ENCODE measurements around the gene TIMM22. TPM values are rescaled to one million over a fixed set of nuclear protein-coding genes. Genes with fewer than 3 reads are reported as not detected.

TIMM22 gene
- total and polyA plus RNA-seq, 2 of the 13 experiments (the other 11 are each of a cell fraction or from before 2014, with no cell fraction given): 6.2 to 15.5 TPM

DNA sequence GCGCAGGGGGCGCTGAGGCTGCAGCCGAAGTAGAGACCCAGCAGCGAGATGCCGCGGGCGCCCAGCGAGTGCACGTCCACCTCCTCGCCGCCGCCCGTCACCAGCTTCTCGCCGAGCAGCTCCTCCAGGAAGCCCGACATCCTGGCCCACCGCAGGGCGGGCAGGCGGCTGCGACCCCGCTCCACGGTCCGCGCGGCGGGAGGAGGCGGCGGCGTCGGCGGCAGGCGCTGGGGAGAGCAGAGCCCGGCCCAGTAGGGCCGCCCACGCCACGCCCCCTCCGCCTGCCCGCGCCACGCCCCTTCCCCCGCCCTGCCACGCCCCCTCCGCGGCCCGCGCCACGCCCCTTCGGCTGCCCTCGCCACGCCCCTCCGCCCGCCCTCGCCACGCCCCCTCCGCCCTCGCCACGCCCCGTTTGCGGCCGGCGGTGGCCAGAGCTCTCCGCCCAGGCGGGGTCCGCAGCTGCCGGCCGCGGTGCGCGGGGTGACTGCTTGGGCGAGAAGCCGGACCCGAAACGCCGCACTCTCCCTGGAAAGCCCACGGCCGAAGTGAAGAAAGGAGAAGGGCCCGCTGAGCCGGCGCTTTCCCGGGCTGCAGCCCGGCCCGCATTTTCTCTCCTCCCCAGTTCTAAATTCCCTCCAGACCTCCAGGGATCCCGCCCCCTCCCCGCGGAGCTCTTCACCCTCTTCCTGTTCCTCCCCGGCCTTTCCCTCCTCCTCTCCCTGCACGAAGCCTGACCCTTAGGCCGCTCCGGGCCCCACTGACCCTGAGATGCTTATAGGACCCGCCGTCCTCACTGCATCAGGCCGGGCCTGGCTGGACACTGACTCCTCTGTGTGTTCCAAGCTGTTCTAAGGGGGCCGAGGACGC is 17.2 kb upstream of the TIMM22 start, which contains the start of gene NXN (continued):
- TF ChIP-seq, protein P1, sequence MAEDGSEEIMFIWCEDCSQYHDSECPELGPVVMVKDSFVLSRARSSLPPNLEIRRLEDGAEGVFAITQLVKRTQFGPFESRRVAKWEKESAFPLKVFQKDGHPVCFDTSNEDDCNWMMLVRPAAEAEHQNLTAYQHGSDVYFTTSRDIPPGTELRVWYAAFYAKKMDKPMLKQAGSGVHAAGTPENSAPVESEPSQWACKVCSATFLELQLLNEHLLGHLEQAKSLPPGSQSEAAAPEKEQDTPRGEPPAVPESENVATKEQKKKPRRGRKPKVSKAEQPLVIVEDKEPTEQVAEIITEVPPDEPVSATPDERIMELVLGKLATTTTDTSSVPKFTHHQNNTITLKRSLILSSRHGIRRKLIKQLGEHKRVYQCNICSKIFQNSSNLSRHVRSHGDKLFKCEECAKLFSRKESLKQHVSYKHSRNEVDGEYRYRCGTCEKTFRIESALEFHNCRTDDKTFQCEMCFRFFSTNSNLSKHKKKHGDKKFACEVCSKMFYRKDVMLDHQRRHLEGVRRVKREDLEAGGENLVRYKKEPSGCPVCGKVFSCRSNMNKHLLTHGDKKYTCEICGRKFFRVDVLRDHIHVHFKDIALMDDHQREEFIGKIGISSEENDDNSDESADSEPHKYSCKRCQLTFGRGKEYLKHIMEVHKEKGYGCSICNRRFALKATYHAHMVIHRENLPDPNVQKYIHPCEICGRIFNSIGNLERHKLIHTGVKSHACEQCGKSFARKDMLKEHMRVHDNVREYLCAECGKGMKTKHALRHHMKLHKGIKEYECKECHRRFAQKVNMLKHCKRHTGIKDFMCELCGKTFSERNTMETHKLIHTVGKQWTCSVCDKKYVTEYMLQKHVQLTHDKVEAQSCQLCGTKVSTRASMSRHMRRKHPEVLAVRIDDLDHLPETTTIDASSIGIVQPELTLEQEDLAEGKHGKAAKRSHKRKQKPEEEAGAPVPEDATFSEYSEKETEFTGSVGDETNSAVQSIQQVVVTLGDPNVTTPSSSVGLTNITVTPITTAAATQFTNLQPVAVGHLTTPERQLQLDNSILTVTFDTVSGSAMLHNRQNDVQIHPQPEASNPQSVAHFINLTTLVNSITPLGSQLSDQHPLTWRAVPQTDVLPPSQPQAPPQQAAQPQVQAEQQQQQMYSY (CRISPR knock-in tag; IDR thresholded peaks at IDR 0.05): no peak
- TF ChIP-seq RXRB (CRISPR knock-in tag; IDR thresholded peaks at IDR 0.05; ENCODE audit: borderline replicate concordance) (no peak), ZC3H4 (CRISPR knock-in tag; IDR thresholded peaks at IDR 0.05; ENCODE audit: borderline replicate concordance) (no peak), FOXJ3 (CRISPR knock-in tag; IDR thresholded peaks at IDR 0.05; ENCODE audit: borderline replicate concordance) (no peak), RBM39 (IDR thresholded peaks at IDR 0.05; ENCODE audit: low read depth, low read length, poor library complexity, severe bottlenecking) (peak; percentile 58), SRSF1 (optimal IDR thresholded peaks at IDR 0.05; ENCODE audit: low read depth, low read length) (no peak), ZNF557 (CRISPR knock-in tag; IDR thresholded peaks at IDR 0.05) (no peak), NAIF1 (CRISPR knock-in tag; IDR thresholded peaks at IDR 0.05; ENCODE audit: borderline replicate concordance) (no peak), KLF6 (CRISPR knock-in tag; IDR thresholded peaks at IDR 0.05) (peak; percentile 41; the same call in 1 of the 2 replicates), EEA1 (CRISPR knock-in tag; IDR thresholded peaks at IDR 0.05; ENCODE audit: borderline replicate concordance) (no peak), KLF12 (CRISPR knock-in tag; IDR thresholded peaks at IDR 0.05; ENCODE audit: borderline replicate concordance) (no peak), CHCHD3 (CRISPR knock-in tag; IDR thresholded peaks at IDR 0.05) (no peak; the same call in 1 of the 2 replicates), ZSCAN9 (CRISPR knock-in tag; IDR thresholded peaks at IDR 0.05; ENCODE audit: borderline replicate concordance) (no peak), POLR2AphosphoS5 (IDR thresholded peaks at IDR 0.05; ENCODE audit: low read depth, low read length) (peak; percentile 54)
- TF ChIP-seq, protein P2, sequence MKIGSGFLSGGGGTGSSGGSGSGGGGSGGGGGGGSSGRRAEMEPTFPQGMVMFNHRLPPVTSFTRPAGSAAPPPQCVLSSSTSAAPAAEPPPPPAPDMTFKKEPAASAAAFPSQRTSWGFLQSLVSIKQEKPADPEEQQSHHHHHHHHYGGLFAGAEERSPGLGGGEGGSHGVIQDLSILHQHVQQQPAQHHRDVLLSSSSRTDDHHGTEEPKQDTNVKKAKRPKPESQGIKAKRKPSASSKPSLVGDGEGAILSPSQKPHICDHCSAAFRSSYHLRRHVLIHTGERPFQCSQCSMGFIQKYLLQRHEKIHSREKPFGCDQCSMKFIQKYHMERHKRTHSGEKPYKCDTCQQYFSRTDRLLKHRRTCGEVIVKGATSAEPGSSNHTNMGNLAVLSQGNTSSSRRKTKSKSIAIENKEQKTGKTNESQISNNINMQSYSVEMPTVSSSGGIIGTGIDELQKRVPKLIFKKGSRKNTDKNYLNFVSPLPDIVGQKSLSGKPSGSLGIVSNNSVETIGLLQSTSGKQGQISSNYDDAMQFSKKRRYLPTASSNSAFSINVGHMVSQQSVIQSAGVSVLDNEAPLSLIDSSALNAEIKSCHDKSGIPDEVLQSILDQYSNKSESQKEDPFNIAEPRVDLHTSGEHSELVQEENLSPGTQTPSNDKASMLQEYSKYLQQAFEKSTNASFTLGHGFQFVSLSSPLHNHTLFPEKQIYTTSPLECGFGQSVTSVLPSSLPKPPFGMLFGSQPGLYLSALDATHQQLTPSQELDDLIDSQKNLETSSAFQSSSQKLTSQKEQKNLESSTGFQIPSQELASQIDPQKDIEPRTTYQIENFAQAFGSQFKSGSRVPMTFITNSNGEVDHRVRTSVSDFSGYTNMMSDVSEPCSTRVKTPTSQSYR (CRISPR knock-in tag; IDR thresholded peaks at IDR 0.05; ENCODE audit: borderline replicate concordance): no peak
- TF ChIP-seq, protein P3, sequence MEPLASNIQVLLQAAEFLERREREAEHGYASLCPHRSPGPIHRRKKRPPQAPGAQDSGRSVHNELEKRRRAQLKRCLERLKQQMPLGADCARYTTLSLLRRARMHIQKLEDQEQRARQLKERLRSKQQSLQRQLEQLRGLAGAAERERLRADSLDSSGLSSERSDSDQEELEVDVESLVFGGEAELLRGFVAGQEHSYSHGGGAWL (CRISPR knock-in tag; IDR thresholded peaks at IDR 0.05): peak; percentile 47; the same call in 1 of the 2 replicates
- TF ChIP-seq, protein P4, sequence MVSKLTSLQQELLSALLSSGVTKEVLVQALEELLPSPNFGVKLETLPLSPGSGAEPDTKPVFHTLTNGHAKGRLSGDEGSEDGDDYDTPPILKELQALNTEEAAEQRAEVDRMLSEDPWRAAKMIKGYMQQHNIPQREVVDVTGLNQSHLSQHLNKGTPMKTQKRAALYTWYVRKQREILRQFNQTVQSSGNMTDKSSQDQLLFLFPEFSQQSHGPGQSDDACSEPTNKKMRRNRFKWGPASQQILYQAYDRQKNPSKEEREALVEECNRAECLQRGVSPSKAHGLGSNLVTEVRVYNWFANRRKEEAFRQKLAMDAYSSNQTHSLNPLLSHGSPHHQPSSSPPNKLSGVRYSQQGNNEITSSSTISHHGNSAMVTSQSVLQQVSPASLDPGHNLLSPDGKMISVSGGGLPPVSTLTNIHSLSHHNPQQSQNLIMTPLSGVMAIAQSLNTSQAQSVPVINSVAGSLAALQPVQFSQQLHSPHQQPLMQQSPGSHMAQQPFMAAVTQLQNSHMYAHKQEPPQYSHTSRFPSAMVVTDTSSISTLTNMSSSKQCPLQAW (CRISPR knock-in tag; IDR thresholded peaks at IDR 0.05): no peak
- TF ChIP-seq, protein P5, sequence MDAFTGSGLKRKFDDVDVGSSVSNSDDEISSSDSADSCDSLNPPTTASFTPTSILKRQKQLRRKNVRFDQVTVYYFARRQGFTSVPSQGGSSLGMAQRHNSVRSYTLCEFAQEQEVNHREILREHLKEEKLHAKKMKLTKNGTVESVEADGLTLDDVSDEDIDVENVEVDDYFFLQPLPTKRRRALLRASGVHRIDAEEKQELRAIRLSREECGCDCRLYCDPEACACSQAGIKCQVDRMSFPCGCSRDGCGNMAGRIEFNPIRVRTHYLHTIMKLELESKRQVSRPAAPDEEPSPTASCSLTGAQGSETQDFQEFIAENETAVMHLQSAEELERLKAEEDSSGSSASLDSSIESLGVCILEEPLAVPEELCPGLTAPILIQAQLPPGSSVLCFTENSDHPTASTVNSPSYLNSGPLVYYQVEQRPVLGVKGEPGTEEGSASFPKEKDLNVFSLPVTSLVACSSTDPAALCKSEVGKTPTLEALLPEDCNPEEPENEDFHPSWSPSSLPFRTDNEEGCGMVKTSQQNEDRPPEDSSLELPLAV (CRISPR knock-in tag; conservative IDR thresholded peaks at IDR 0.05; ENCODE audit: low read depth): no peak
